Stimulated activated CD4-positive, alpha-beta T cell treated with anti-CD3 and anti-CD28 coated beads, Interleukin-2, amount 100 ng/mL, for 48 hours (primary cell): ENCODE measurements around the gene SPATA32.
A peak's percentile ranks its signal among the peaks of the same experiment; 100 is the strongest.
"Not testable (repeated sequence)": the region's sequence is repeated elsewhere in the genome, so short reads cannot be mapped to it uniquely, and the experiment has no call there.

Experiments
- DNase-seq, 2 donors: peaks; one replicate each; pipeline ENCODE4 v3.0.0-alpha.2; 2020

SPATA32 gene

GRCh38 chr17:45261577-45262515 is at the start of gene SPATA32:
SPATA32 (minus strand) TSS chr17:45262094; CDS start chr17:45262016, 78 bp downstream.
- DNase-seq, result peak; percentile 33 to 51

GRCh38 chr17:45311401-45311759 is 49.5 kb upstream of the SPATA32 start:
- DNase-seq, result no peak

- DNase-seq, result no peak
These were observed 48.8 kb upstream of the SPATA32 start for GRCh38 chr17:45310380-45311324.

GRCh38 chr17:45309400-45309799 is 47.5 kb upstream of the SPATA32 start:
- DNase-seq, result no peak

- DNase-seq, result no peak
These were observed 46.9 kb upstream of the SPATA32 start for GRCh38 chr17:45308840-45309239.

- DNase-seq, result no peak
These were observed 46.1 kb upstream of the SPATA32 start for GRCh38 chr17:45308016-45308365.

- DNase-seq, result peak in 1 of 2 donors; percentile 49
These were observed 45.6 kb upstream of the SPATA32 start for GRCh38 chr17:45307290-45308015.

GRCh38 chr17:45306623-45307022 is 44.7 kb upstream of the SPATA32 start:
- DNase-seq, result no peak

- DNase-seq, result no peak
These were observed 44.2 kb upstream of the SPATA32 start for GRCh38 chr17:45306094-45306493.

- DNase-seq, result no peak
These were observed 43.7 kb upstream of the SPATA32 start for GRCh38 chr17:45305530-45306087.

- no peak for DNase-seq
These were observed 40.8 kb upstream of the SPATA32 start for GRCh38 chr17:45302649-45303173.

GRCh38 chr17:45302220-45302619 is 40.3 kb upstream of the SPATA32 start:
- DNase-seq, result not testable (repeated sequence)

- DNase-seq, result no peak
These were observed 39.8 kb upstream of the SPATA32 start for GRCh38 chr17:45301674-45302073.

- DNase-seq, result no peak
These were observed 38.3 kb upstream of the SPATA32 start for GRCh38 chr17:45300060-45300751.

- DNase-seq, result no peak
These were observed 37.5 kb upstream of the SPATA32 start for GRCh38 chr17:45299361-45299760.

- DNase-seq, result no peak
These were observed 36.8 kb upstream of the SPATA32 start for GRCh38 chr17:45298546-45299285.

- no peak for DNase-seq
These were observed 34.9 kb upstream of the SPATA32 start for GRCh38 chr17:45296833-45297124.

GRCh38 chr17:45296003-45296832 is 34.3 kb upstream of the SPATA32 start:
- no peak for DNase-seq

GRCh38 chr17:45294506-45294905 is 32.6 kb upstream of the SPATA32 start:
- DNase-seq, result no peak
